ENCODE measurements around the gene FAM76A. TPM values are rescaled to one million over a fixed set of nuclear protein-coding genes. Genes with fewer than 3 reads are reported as not detected.
"Not testable (repeated sequence)": the region's sequence is repeated elsewhere in the genome, so short reads cannot be mapped to it uniquely, and the experiment has no call there.

FAM76A gene
- total and polyA plus RNA-seq, 4 donors = 1.7 to 7.4 (median 4.9) TPM

GRCh38 chr1:27774654-27775053 is 48.9 kb downstream of the FAM76A start:
- 92% methylated on average over 2 of the region's 2 CpGs for WGBS
- Histone ChIP-seq H3K4me3 (ENCODE audit: low read depth in 1 of 3, low read length in 3 of 3) (no peak overlapping the region), H3K4me1 (ENCODE audit: control insufficient read depth in 4 of 4, insufficient read depth in 4 of 4, low read length in 3 of 4) (peaks cover 2 to 12% (median 10%) of the 10 kb centered on the region in 4 donors), H3K9ac (ENCODE audit: low read depth in 1 of 2, low read length in 2 of 2) (peak overlapping the region; percentile 72 to 98), H3K27me3 (ENCODE audit: control insufficient read depth in 4 of 4, insufficient read depth in 4 of 4, low read length in 3 of 4) (no peaks in the 10 kb centered on the region), H3K36me3 (ENCODE audit: control insufficient read depth in 4 of 4, insufficient read depth in 3 of 4, low read depth in 1 of 4, low read length in 3 of 4) (no peaks in the 10 kb centered on the region), H3K9me3 (ENCODE audit: control insufficient read depth in 4 of 4, low read length in 3 of 4) (no peaks in the 10 kb centered on the region), H3K27ac (ENCODE audit: low read depth in 1 of 2, low read length in 2 of 2) (no peak overlapping the region)
- TF ChIP-seq REST (IDR thresholded peaks at IDR 0.05) (no peak), NR2F2 (IDR thresholded peaks at IDR 0.05) (no peak), TAF1 (conservative IDR thresholded peaks at IDR 0.05) (no peak)
- no peak for DNase-seq (ENCODE audit: low spot score)

- 90% methylated on average over 3 of the region's 3 CpGs for WGBS
Measured at GRCh38 chr1:27775336-27775735, 49.6 kb downstream of the FAM76A start.

GRCh38 chr1:27776276-27776675 is 50.5 kb downstream of the FAM76A start:
- H3K27me3 ChIP-seq (ENCODE audit: control insufficient read depth in 4 of 4, insufficient read depth in 4 of 4, low read length in 3 of 4); H3K4me3 ChIP-seq (ENCODE audit: low read depth in 1 of 3, low read length in 3 of 3); H3K36me3 ChIP-seq (ENCODE audit: control insufficient read depth in 4 of 4, insufficient read depth in 3 of 4, low read depth in 1 of 4, low read length in 3 of 4); H3K9ac ChIP-seq (ENCODE audit: low read depth in 1 of 2, low read length in 2 of 2); DNase-seq (ENCODE audit: low spot score); H3K9me3 ChIP-seq (ENCODE audit: control insufficient read depth in 4 of 4, low read length in 3 of 4); H3K27ac ChIP-seq (ENCODE audit: low read depth in 1 of 2, low read length in 2 of 2): not testable (repeated sequence)
- peaks cover 2 to 12% (median 10%) of the 10 kb centered on the region in 4 donors for H3K4me1 ChIP-seq (ENCODE audit: control insufficient read depth in 4 of 4, insufficient read depth in 4 of 4, low read length in 3 of 4)

More at GRCh38 chr1:27775336-27775735, 49.6 kb downstream of the FAM76A start:
- H3K9ac ChIP-seq (ENCODE audit: low read depth in 1 of 2, low read length in 2 of 2); H3K9me3 ChIP-seq (ENCODE audit: control insufficient read depth in 4 of 4, low read length in 3 of 4); H3K27me3 ChIP-seq (ENCODE audit: control insufficient read depth in 4 of 4, insufficient read depth in 4 of 4, low read length in 3 of 4); H3K27ac ChIP-seq (ENCODE audit: low read depth in 1 of 2, low read length in 2 of 2); H3K4me3 ChIP-seq (ENCODE audit: low read depth in 1 of 3, low read length in 3 of 3); DNase-seq (ENCODE audit: low spot score); H3K36me3 ChIP-seq (ENCODE audit: control insufficient read depth in 4 of 4, insufficient read depth in 3 of 4, low read depth in 1 of 4, low read length in 3 of 4): not testable (repeated sequence)
- H3K4me1 ChIP-seq (ENCODE audit: control insufficient read depth in 4 of 4, insufficient read depth in 4 of 4, low read length in 3 of 4) = peaks cover 2 to 12% (median 10%) of the 10 kb centered on the region in 4 donors

- Histone ChIP-seq H3K9ac (ENCODE audit: low read depth in 1 of 2, low read length in 2 of 2) (no peak overlapping the region), H3K4me1 (ENCODE audit: control insufficient read depth in 4 of 4, insufficient read depth in 4 of 4, low read length in 3 of 4) (peaks cover 2 to 10% (median 7%) of the 10 kb centered on the region in 4 donors), H3K9me3 (ENCODE audit: control insufficient read depth in 4 of 4, low read length in 3 of 4) (no peaks in the 10 kb centered on the region), H3K4me3 (ENCODE audit: low read depth in 1 of 3, low read length in 3 of 3) (no peak overlapping the region), H3K27ac (ENCODE audit: low read depth in 1 of 2, low read length in 2 of 2) (no peak overlapping the region), H3K27me3 (ENCODE audit: control insufficient read depth in 4 of 4, insufficient read depth in 4 of 4, low read length in 3 of 4) (no peaks in the 10 kb centered on the region), H3K36me3 (ENCODE audit: control insufficient read depth in 4 of 4, insufficient read depth in 3 of 4, low read depth in 1 of 4, low read length in 3 of 4) (no peaks in the 10 kb centered on the region)
- 91% methylated on average over 3 of the region's 3 CpGs for WGBS
- DNase-seq (ENCODE audit: low spot score) = no peak
- TF ChIP-seq JUND (IDR thresholded peaks at IDR 0.05) = no peak
- TF ChIP-seq MAX (IDR thresholded peaks at IDR 0.05) = no peak
- no peak for TF ChIP-seq NR2F2 (IDR thresholded peaks at IDR 0.05)
- no peak for TF ChIP-seq EGR1 (IDR thresholded peaks at IDR 0.05; ENCODE audit: low read depth in 2 of 2)
- TF ChIP-seq GABPA (IDR thresholded peaks at IDR 0.05 in 1 of 2, conservative IDR thresholded peaks at IDR 0.05 in 1 of 2) = no peak
- TF ChIP-seq CTCF (IDR thresholded peaks at IDR 0.05; ENCODE audit: low read depth, low read length, missing input control) = no peak
- no peak for TF ChIP-seq RXRA (IDR thresholded peaks at IDR 0.05)
- no peak for TF ChIP-seq HNF4G (IDR thresholded peaks at IDR 0.05)
- TF ChIP-seq YY1 (IDR thresholded peaks at IDR 0.05) = no peak
- no peak for TF ChIP-seq REST (IDR thresholded peaks at IDR 0.05)
- no peak for TF ChIP-seq FOXA1 (IDR thresholded peaks at IDR 0.05)
- TF ChIP-seq RAD21 (IDR thresholded peaks at IDR 0.05) = no peak
- TF ChIP-seq TAF1 (conservative IDR thresholded peaks at IDR 0.05) = no peak
- no peak for TF ChIP-seq SP1 (IDR thresholded peaks at IDR 0.05)
Measured at GRCh38 chr1:27778056-27778455, 52.3 kb downstream of the FAM76A start.
